ENCODE data around the gene ZBED1.

ZBED1 gene

GRCh38 chrX:2503591-2504500, 3.1 kb upstream of the ZBED1 start:
- no peak overlapping the region for H3K4me3 ChIP-seq
- no peaks in the 10 kb centered on the region for H3K27me3 ChIP-seq
- H3K36me3 ChIP-seq: no peaks in the 10 kb centered on the region
- H3K9me3 ChIP-seq: no peaks in the 10 kb centered on the region
- H3K27ac ChIP-seq: no peak overlapping the region
- no peak for DNase-seq
- TF ChIP-seq CTCF (IDR thresholded peaks at IDR 0.05): no peak
- H3K4me1 ChIP-seq: peaks cover 0 to 13% (median 10%) of the 10 kb centered on the region in 4 donors
- intact Hi-C loops (cut with DNase I; ENCODE audit: low total_unique reads): no loop called here

- Histone ChIP-seq H3K36me3 (no peaks in the 10 kb centered on the region), H3K27ac (no peak overlapping the region), H3K4me3 (no peak overlapping the region), H3K27me3 (no peaks in the 10 kb centered on the region), H3K9me3 (no peaks in the 10 kb centered on the region), H3K4me1 (peaks cover 0 to 22% (median 15%) of the 10 kb centered on the region in 4 donors)
- DNase-seq: no peak
- TF ChIP-seq CTCF (IDR thresholded peaks at IDR 0.05): no peak
- intact Hi-C loops (cut with DNase I; ENCODE audit: low total_unique reads): no loop called here
These were observed 2.1 kb upstream of the ZBED1 start for GRCh38 chrX:2502668-2503519.

GRCh38 chrX:2502120-2502667, 1.4 kb upstream of the ZBED1 start:
- no peak for TF ChIP-seq CTCF (IDR thresholded peaks at IDR 0.05)
- Histone ChIP-seq H3K9me3 (no peaks in the 10 kb centered on the region), H3K36me3 (no peaks in the 10 kb centered on the region), H3K27me3 (no peaks in the 10 kb centered on the region), H3K4me3 (no peak overlapping the region), H3K4me1 (peaks cover 0 to 29% (median 21%) of the 10 kb centered on the region in 4 donors), H3K27ac (no peak overlapping the region)
- DNase-seq: no peak
- intact Hi-C loops (cut with DNase I; ENCODE audit: low total_unique reads): no loop called here

GRCh38 chrX:2501559-2502102, 855 bp upstream of the ZBED1 start:
- H3K27me3 ChIP-seq: no peaks in the 10 kb centered on the region
- H3K27ac ChIP-seq: no peak overlapping the region
- H3K4me3 ChIP-seq: no peak overlapping the region
- intact Hi-C loops (cut with DNase I; ENCODE audit: low total_unique reads): no loop called here
- peaks cover 0 to 33% (median 22%) of the 10 kb centered on the region in 4 donors for H3K4me1 ChIP-seq
- no peaks in the 10 kb centered on the region for H3K9me3 ChIP-seq
- no peak for TF ChIP-seq CTCF (IDR thresholded peaks at IDR 0.05)
- H3K36me3 ChIP-seq: no peaks in the 10 kb centered on the region
- DNase-seq: no peak

GRCh38 chrX:2500091-2500802, 529 bp downstream of the ZBED1 start:
- intact Hi-C loops (cut with DNase I; ENCODE audit: low total_unique reads): no loop called here
- DNase-seq: peak; percentile 28 to 68
- peak overlapping the region; percentile 95 to 96 for H3K27ac ChIP-seq
- peaks cover 0 to 33% (median 24%) of the 10 kb centered on the region in 4 donors for H3K4me1 ChIP-seq
- no peaks in the 10 kb centered on the region for H3K27me3 ChIP-seq
- no peak for TF ChIP-seq CTCF (IDR thresholded peaks at IDR 0.05)
- peaks cover 0 to 5% (median 0%) of the 10 kb centered on the region in 3 donors for H3K36me3 ChIP-seq
- H3K9me3 ChIP-seq: no peaks in the 10 kb centered on the region
- H3K4me3 ChIP-seq: peak overlapping the region; percentile 91 to 97

All from tibial artery (tissue), 4 donors.